Measurements from ENCODE around the gene TBX3. TPM values are rescaled to one million over a fixed set of nuclear protein-coding genes. Genes with fewer than 3 reads are reported as not detected.
A peak's percentile ranks its signal among the peaks of the same experiment; 100 is the strongest.

The TBX3 gene
- total RNA-seq, 1 donor from 2014 or later, result 427 TPM

DNA sequence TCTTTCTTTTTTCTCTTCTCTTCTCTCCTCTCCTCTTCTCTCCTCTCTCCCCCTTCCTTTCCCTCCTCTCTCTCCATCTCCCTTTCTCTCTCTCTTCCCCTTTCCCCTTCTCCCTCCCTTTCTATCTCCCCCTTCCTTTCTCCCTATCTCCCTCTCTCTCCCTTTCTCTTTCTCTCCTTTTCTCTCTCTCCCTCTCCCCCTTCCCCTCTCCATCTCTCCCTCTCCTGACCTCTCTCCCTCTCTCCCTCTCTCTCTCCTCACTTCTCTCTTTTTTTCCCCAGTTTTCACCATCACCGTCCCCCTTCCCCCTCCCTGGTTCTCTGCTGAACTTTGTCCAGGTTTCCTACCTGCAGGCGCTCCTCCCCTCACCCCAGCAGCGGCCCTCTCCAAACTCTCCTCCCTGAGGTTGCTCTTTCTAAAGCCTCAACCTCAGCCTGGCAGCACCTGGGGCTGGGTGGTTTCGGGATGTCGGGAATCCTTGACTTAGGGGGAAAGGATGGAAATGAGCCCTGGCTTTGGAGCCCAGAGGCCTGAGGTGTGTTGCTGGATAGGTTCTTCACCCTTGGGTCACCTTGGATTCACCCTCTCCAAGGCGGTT, 14.7 kb upstream of the TBX3 start:
- H3K9me3 Mint-ChIP-seq, result no peaks in the 10 kb centered on the region
- H3K4me3 Mint-ChIP-seq, result peak overlapping the region; percentile 92
- no peak for TF ChIP-seq CTCF (IDR thresholded peaks at IDR 0.05; ENCODE audit: unreplicated experiment)
- H3K36me3 Mint-ChIP-seq, result no peaks in the 10 kb centered on the region
- H3K4me1 Mint-ChIP-seq, result peaks cover 89% of the 10 kb centered on the region
- peak overlapping the region; percentile 100 for H3K27ac Mint-ChIP-seq
- no peaks in the 10 kb centered on the region for H3K27me3 Mint-ChIP-seq (ENCODE audit: low read depth)
- DNase-seq (ENCODE audit: low spot score in 2 of 2, unreplicated experiment in 2 of 2), result no peak

DNA sequence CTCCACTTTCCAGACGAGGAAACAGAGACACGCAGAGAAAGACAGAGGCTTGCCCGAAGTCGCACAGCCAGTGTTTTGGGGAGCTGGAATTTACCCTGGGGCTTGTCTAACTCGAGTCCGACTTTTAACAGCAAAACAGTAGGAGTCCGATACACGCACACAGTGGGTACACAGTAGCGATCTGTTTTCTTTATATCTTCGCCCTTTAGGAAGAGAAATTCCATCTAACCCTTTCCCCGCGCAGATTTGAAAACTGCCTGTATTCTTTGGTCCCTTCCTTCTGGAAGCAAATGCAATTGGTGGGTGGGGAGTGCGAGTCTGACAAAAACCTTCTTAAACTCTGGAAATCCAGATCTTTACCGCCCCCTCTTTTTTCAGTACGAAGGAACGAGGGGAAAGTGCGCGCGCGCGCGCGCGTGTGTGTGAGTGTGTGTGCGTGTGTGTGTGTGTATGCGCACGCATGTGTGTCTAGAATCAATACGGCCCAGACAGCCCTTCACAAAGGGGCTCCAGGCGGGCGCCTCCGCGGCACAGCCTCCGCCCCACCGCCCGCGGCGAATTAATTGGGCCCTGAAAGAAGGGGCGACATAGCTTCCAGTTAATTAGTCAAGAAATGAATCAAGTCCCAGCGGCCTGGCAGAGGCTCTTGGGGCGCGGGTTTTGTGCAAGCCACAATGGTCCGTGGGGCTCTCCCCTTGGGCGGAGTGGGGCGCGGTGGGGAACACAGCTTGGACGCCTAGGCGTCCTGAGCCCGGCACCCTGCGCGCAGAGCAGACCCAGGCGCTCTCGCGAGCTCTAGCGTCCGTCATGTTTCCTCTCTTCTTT, 14.0 kb upstream of the TBX3 start:
- no peak for DNase-seq (ENCODE audit: low spot score in 2 of 2, unreplicated experiment in 2 of 2)
- H3K36me3 Mint-ChIP-seq, result no peaks in the 10 kb centered on the region
- peak overlapping the region; percentile 92 for H3K4me3 Mint-ChIP-seq
- no peak for TF ChIP-seq CTCF (IDR thresholded peaks at IDR 0.05; ENCODE audit: unreplicated experiment)
- H3K9me3 Mint-ChIP-seq, result no peaks in the 10 kb centered on the region
- H3K27ac Mint-ChIP-seq, result peak overlapping the region; percentile 100
- peaks cover 88% of the 10 kb centered on the region for H3K4me1 Mint-ChIP-seq
- no peaks in the 10 kb centered on the region for H3K27me3 Mint-ChIP-seq (ENCODE audit: low read depth)

DNA sequence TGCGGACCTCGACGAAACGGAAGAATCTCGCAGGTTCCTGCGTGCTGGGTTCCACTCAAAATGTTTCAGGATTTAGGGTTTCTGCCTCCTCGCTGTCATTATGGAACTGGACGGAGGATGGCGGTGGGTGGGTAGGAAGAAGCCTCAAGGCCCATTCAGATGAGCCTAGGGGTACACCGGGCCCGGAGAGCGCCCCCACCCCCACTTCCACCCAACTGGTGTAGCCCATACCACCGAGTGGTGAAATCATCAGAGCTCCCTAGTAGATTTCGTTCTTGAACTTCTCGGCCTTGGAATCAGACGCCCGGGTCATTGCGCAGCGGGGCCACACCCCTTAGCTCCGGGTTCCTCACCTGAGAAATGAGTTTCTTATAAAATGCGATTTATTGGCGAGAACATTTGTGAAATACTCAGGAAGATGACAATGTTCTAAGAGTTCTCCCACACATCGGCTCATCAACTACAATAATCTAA, 13.3 kb upstream of the TBX3 start:
- peak overlapping the region; percentile 92 for H3K4me3 Mint-ChIP-seq
- H3K4me1 Mint-ChIP-seq, result peaks cover 87% of the 10 kb centered on the region
- peak overlapping the region; percentile 100 for H3K27ac Mint-ChIP-seq

GRCh38 chr12:114696443-114697242, 12.7 kb upstream of the TBX3 start:
- H3K27ac Mint-ChIP-seq, result peak overlapping the region; percentile 100
- peak overlapping the region; percentile 92 for H3K4me3 Mint-ChIP-seq
- H3K27me3 Mint-ChIP-seq (ENCODE audit: low read depth), result no peaks in the 10 kb centered on the region
- TF ChIP-seq CTCF (IDR thresholded peaks at IDR 0.05; ENCODE audit: unreplicated experiment), result no peak
- no peak for DNase-seq (ENCODE audit: low spot score in 2 of 2, unreplicated experiment in 2 of 2)
- no peaks in the 10 kb centered on the region for H3K36me3 Mint-ChIP-seq
- H3K4me1 Mint-ChIP-seq, result peaks cover 80% of the 10 kb centered on the region
- no peaks in the 10 kb centered on the region for H3K9me3 Mint-ChIP-seq

More for the DNA sequence above, 13.3 kb upstream of the TBX3 start:
- no peak for DNase-seq (ENCODE audit: low spot score in 2 of 2, unreplicated experiment in 2 of 2)
- no peaks in the 10 kb centered on the region for H3K9me3 Mint-ChIP-seq
- no peak for TF ChIP-seq CTCF (IDR thresholded peaks at IDR 0.05; ENCODE audit: unreplicated experiment)
- no peaks in the 10 kb centered on the region for H3K36me3 Mint-ChIP-seq
- H3K27me3 Mint-ChIP-seq (ENCODE audit: low read depth), result no peaks in the 10 kb centered on the region

DNA sequence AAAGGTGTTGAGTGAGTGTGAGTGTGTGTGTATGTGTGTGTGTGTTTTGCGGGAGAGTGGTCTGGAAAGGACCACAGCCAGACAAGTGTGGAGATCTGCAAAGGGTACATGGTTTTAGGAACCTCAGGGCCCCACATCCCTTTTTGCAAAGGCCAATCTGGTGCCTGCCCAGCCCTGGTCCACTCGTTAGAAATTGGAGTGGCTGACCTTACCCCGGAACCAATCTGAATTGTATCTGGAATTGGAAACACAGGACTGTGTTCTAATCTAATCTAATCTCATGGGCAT, 11.3 kb upstream of the TBX3 start:
- no peaks in the 10 kb centered on the region for H3K36me3 Mint-ChIP-seq
- H3K4me3 Mint-ChIP-seq, result peak overlapping the region; percentile 92
- no peak for TF ChIP-seq CTCF (IDR thresholded peaks at IDR 0.05; ENCODE audit: unreplicated experiment)
- H3K9me3 Mint-ChIP-seq, result no peaks in the 10 kb centered on the region
- DNase-seq (ENCODE audit: low spot score in 2 of 2, unreplicated experiment in 2 of 2), result no peak
- peak overlapping the region; percentile 100 for H3K27ac Mint-ChIP-seq
- peaks cover 82% of the 10 kb centered on the region for H3K4me1 Mint-ChIP-seq
- H3K27me3 Mint-ChIP-seq (ENCODE audit: low read depth), result no peaks in the 10 kb centered on the region
